ENCODE measurements around the gene TMEM116.
"Not testable (repeated sequence)": the region's sequence is repeated elsewhere in the genome, so short reads cannot be mapped to it uniquely, and the experiment has no call there.

The TMEM116 gene

DNA sequence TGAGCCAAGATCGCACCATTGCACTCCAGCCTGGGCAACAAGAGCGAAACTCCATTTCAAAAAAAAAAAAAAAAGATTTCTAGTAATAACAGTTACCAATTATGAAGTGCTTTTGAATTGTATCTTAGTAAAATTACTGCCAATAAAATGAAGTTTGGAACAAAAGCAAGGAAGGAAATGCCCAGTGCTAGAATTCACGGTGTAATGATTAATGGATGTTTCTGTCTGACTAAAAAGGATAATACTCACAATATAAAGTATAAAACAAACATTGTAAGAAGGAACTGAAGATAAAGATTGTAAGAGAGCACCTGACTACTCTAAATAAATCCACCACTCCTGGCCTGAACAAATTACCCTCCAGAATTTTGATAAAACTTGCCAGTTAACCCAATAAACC lies 4.0 kb downstream of the TMEM116 start:
- DNase-seq, result no peak

DNA sequence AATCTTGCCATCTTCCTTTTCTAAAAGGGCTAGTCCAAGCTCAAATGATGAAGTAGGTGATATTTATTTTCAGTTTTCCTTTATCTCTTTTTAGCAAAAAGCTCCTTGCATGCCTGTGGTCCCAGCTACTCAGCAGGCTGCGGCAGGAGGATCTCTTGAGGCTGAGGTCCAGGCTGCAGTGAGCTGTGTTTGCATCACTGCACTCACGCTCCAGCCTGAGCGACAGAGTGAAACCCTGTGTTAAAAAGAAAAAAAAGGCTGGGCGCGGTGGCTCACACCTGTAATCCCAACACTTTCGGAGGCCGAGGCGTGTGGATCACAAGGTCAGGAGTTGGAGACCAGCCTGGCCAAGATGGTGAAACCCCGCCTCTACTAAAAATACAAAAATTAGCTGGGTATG lies 5.0 kb downstream of the TMEM116 start:
- DNase-seq, result no peak

DNA sequence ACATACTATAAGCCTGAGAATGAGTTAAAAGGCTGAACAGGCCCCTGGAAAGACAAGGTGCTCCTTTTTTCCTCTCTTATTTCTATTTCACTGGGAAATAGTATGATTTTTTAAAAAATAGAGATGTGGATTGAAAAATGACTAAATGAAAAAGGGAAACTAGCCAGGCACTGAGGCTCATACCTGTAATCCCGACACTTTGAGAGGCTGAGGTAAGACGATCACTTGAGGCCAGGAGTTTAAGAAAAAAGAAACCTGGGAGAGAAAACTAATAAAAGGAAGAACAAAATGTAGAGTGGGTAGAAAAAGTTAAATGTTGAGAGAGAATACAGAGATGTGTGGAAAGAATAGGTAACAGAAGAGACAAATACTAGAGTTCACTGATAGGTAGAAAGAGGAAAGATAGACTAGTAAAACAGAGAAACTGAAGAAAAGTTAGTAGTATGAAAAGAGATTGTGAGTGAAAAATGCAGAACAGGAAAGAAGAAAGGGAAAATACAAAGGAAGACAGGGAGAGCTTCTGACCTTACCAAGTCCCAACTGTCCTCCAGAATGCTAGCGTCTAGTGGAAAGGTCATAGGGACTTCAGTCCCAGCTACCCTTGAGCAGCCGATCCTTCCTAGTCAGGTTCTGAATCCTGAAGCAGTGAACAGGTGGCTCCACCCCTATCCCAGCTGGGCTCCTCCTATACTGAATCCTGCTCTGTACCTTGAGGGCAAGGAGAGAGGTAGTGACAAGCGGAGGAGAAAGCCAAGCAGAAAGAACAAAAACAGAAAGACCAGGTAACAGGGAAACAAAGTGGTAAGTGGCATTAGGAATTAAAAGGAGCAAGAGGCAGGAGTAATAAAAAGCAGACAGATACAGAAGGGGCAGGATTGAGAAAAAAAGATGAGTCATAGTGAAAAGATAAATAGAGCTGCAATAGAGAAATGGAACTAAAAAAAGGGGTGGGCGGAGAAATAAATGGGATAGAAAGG lies 7.3 kb downstream of the TMEM116 start:
- no peak for DNase-seq

GRCh38 chr12:112004041-112004440 lies 8.9 kb downstream of the TMEM116 start:
- no peak for DNase-seq

- no peak for DNase-seq
Measured at GRCh38 chr12:112001576-112001975, 11.4 kb downstream of the TMEM116 start.

DNA sequence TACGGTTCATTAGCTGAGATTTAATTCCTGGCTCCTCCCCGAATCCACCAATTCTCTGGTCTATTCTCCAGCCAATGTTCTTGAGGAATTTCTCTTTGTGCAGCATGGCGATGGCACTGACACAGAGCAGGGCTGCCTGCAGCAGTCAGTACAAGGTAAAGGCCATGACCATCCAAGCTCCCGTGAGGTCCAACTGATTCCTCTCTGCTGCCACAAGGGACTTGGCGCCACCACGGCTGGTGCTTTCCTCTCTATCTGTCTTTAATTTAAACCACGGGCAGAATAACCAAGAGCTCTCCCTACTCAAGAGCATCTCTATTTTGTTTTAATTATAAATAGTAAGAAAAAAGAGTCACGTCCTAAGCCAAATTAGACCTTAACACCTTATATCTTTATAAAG lies 12.1 kb downstream of the TMEM116 start:
- peak; percentile 17 for DNase-seq

DNA sequence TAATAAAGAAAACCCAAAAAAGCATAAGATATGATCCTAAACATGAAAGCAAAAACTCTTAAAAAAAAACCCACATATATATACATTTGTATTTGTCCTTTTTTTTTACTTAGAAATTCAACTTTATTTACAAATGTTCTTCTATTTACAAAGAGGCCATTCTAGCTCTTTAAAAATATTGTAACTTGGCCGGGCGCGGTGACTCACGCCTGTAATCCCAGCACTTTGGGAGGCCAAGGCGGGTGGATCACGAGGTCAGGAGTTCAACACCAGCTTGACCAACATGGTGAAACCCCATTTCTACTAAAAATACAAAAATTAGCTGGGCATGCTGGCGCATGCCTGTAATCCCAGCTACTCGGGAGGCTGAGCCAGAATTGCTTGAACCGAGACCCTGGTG lies 13.8 kb downstream of the TMEM116 start:
- DNase-seq, result not testable (repeated sequence)

- DNase-seq, result no peak
Measured at GRCh38 chr12:111998015-111998414, 14.9 kb downstream of the TMEM116 start.

- peak; percentile 27 for DNase-seq
Measured at GRCh38 chr12:111997300-111997699, 15.7 kb downstream of the TMEM116 start.

- DNase-seq, result no peak
Measured at GRCh38 chr12:111995782-111996480, 17.0 kb downstream of the TMEM116 start.

- DNase-seq, result peak; percentile 22
Measured at GRCh38 chr12:111994211-111995111, 18.5 kb downstream of the TMEM116 start.

GRCh38 chr12:111993292-111994150 lies 19.4 kb downstream of the TMEM116 start:
- DNase-seq, result peak; percentile 46

DNA sequence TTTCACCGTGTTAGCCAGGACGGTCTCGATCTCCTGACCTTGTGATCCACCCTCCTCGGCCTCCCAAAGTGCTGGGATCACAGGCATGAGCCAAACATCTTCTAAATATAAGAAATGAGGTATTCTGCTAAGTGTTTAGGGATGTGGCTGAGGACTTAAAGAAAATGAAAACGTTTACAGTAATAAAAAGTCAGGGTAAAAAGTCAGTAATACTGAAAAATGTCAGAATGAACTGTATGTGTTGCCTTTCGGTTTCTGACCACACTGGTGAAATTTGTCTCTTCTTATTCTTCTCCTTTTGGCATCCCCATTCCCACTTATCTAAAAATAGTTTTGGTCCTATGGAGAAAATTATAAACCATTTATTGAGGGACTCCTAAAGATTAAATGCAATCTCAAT lies 20.5 kb downstream of the TMEM116 start:
- DNase-seq, result no peak

DNA sequence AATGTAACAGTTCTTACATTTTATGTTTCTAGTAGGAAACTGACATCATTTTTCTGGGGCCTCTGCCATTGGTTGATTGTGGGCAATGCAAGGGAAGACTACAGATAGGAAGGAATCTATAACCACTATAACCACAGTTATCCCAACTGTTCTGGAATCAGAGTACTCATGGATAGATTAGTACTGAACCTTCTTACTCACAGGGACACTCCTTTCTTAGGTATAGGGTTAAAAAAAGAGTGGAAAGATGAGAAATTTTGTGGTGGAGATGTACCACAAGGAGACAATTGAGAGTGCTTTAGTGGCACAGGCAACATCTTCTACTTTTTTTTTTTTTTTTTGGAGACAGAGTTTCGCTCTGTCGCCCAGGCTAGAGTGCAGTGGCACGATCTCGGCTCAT lies 21.0 kb downstream of the TMEM116 start:
- DNase-seq, result no peak

DNA sequence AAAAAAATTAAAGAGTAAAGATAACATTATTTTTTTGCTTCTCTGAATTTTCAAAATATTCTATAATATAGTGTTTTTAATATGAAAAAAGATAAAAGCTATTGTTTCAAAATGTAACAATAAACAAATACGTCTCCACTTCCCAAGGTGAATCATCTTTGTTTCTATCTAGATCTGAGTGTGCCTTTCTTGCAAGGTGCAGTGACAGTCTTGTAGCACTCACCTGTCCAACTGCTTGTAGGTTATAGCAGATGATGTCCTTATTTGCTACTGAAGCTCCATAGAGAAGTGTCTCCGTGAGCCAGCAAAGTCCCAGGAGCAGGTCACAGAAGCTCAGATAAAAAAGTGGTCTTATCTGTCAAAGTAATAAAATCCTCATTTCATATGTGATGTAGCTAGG lies 21.4 kb downstream of the TMEM116 start:
- no peak for DNase-seq

- DNase-seq, result no peak
Measured at GRCh38 chr12:111984820-111985219, 28.1 kb downstream of the TMEM116 start.

- no peak for DNase-seq
Measured at GRCh38 chr12:111981987-111982386, 31.0 kb downstream of the TMEM116 start.

DNA sequence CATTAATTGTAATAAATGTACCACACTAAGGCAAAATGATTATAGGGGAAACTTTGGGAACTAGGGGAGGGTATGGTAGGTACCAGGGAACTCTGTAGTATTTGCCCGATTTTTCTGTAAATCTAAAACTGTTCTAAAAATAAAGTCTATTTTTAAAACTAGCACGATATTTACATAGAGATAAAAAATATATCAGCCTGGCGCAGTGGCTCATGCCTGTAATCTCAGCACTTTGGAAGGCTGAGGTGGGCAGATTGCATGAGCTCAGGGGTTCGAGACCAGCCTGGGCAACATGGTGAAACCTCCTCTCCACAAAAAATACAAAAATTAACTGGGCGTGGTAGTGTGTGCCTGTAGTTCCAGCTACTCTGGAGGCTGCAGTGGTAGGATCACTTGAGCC lies 32.4 kb downstream of the TMEM116 start:
- DNase-seq, result no peak

- DNase-seq, result no peak
Measured at GRCh38 chr12:111978545-111978944, 34.4 kb downstream of the TMEM116 start.

- no peak for DNase-seq
Measured at GRCh38 chr12:111976860-111977259, 36.1 kb downstream of the TMEM116 start.

GRCh38 chr12:111976291-111976690 lies 36.7 kb downstream of the TMEM116 start:
- DNase-seq, result no peak
